ENCODE data around the gene PKHD1.

The PKHD1 gene

GRCh38 chr6:51594981-51595380 lies 492.4 kb downstream of the PKHD1 start:
- no peak overlapping the region for H3K4me3 ChIP-seq (ENCODE audit: low read depth, low read length)

GRCh38 chr6:51585264-51585663 lies 502.1 kb downstream of the PKHD1 start:
- peaks cover 10% of the 10 kb centered on the region; the same call in 1 of the 2 replicates for H3K4me1 ChIP-seq (ENCODE audit: control insufficient read depth, insufficient read depth, low read length)
- H3K36me3 ChIP-seq (ENCODE audit: control insufficient read depth, insufficient read depth, low read length): no peaks in the 10 kb centered on the region
- H3K9ac ChIP-seq (ENCODE audit: low read depth, low read length): no peak overlapping the region
- H3K4me3 ChIP-seq (ENCODE audit: low read depth, low read length): no peak overlapping the region
- H3K9me3 ChIP-seq (ENCODE audit: control insufficient read depth, insufficient read depth, low read length): no peaks in the 10 kb centered on the region
- no peak overlapping the region for H3K27ac ChIP-seq (ENCODE audit: low read depth, low read length)
- H3K27me3 ChIP-seq (ENCODE audit: control insufficient read depth, insufficient read depth, low read length): no peaks in the 10 kb centered on the region

More at GRCh38 chr6:51594981-51595380, 492.4 kb downstream of the PKHD1 start:
- no peaks in the 10 kb centered on the region for H3K9me3 ChIP-seq (ENCODE audit: control insufficient read depth, insufficient read depth, low read length)
- H3K27ac ChIP-seq (ENCODE audit: low read depth, low read length): no peak overlapping the region
- H3K4me1 ChIP-seq (ENCODE audit: control insufficient read depth, insufficient read depth, low read length): no peaks in the 10 kb centered on the region
- no peaks in the 10 kb centered on the region for H3K27me3 ChIP-seq (ENCODE audit: control insufficient read depth, insufficient read depth, low read length)
- no peaks in the 10 kb centered on the region for H3K36me3 ChIP-seq (ENCODE audit: control insufficient read depth, insufficient read depth, low read length)
- H3K9ac ChIP-seq (ENCODE audit: low read depth, low read length): no peak overlapping the region

- H3K4me1 ChIP-seq (ENCODE audit: control insufficient read depth, insufficient read depth, low read length): peaks cover 10% of the 10 kb centered on the region; the same call in 1 of the 2 replicates
- H3K27ac ChIP-seq (ENCODE audit: low read depth, low read length): no peak overlapping the region
- H3K4me3 ChIP-seq (ENCODE audit: low read depth, low read length): no peak overlapping the region
- no peaks in the 10 kb centered on the region for H3K9me3 ChIP-seq (ENCODE audit: control insufficient read depth, insufficient read depth, low read length)
- no peak overlapping the region for H3K9ac ChIP-seq (ENCODE audit: low read depth, low read length)
- no peaks in the 10 kb centered on the region for H3K27me3 ChIP-seq (ENCODE audit: control insufficient read depth, insufficient read depth, low read length)
- H3K36me3 ChIP-seq (ENCODE audit: control insufficient read depth, insufficient read depth, low read length): no peaks in the 10 kb centered on the region
These were observed 503.2 kb downstream of the PKHD1 start for GRCh38 chr6:51584163-51584562.

GRCh38 chr6:51578994-51579393 lies 508.4 kb downstream of the PKHD1 start:
- H3K4me1 ChIP-seq (ENCODE audit: control insufficient read depth, insufficient read depth, low read length): peaks cover 10% of the 10 kb centered on the region; the same call in 1 of the 2 replicates
- no peak overlapping the region for H3K27ac ChIP-seq (ENCODE audit: low read depth, low read length)
- no peak overlapping the region for H3K4me3 ChIP-seq (ENCODE audit: low read depth, low read length)
- H3K9me3 ChIP-seq (ENCODE audit: control insufficient read depth, insufficient read depth, low read length): no peaks in the 10 kb centered on the region
- H3K9ac ChIP-seq (ENCODE audit: low read depth, low read length): no peak overlapping the region
- no peaks in the 10 kb centered on the region for H3K36me3 ChIP-seq (ENCODE audit: control insufficient read depth, insufficient read depth, low read length)
- H3K27me3 ChIP-seq (ENCODE audit: control insufficient read depth, insufficient read depth, low read length): no peaks in the 10 kb centered on the region

- H3K9ac ChIP-seq (ENCODE audit: low read depth, low read length): no peak overlapping the region
- no peaks in the 10 kb centered on the region for H3K9me3 ChIP-seq (ENCODE audit: control insufficient read depth, insufficient read depth, low read length)
- H3K27ac ChIP-seq (ENCODE audit: low read depth, low read length): no peak overlapping the region
- H3K4me3 ChIP-seq (ENCODE audit: low read depth, low read length): no peak overlapping the region
- H3K36me3 ChIP-seq (ENCODE audit: control insufficient read depth, insufficient read depth, low read length): no peaks in the 10 kb centered on the region
- H3K4me1 ChIP-seq (ENCODE audit: control insufficient read depth, insufficient read depth, low read length): peaks cover 5% of the 10 kb centered on the region; the same call in 1 of the 2 replicates
- H3K27me3 ChIP-seq (ENCODE audit: control insufficient read depth, insufficient read depth, low read length): no peaks in the 10 kb centered on the region
These were observed 509.1 kb downstream of the PKHD1 start for GRCh38 chr6:51578362-51578761.

GRCh38 chr6:51574040-51574439 lies 513.4 kb downstream of the PKHD1 start:
- Histone ChIP-seq H3K9me3 (ENCODE audit: control insufficient read depth, insufficient read depth, low read length) (no peaks in the 10 kb centered on the region), H3K4me1 (ENCODE audit: control insufficient read depth, insufficient read depth, low read length) (no peaks in the 10 kb centered on the region), H3K4me3 (ENCODE audit: low read depth, low read length) (no peak overlapping the region), H3K9ac (ENCODE audit: low read depth, low read length) (no peak overlapping the region), H3K36me3 (ENCODE audit: control insufficient read depth, insufficient read depth, low read length) (no peaks in the 10 kb centered on the region), H3K27ac (ENCODE audit: low read depth, low read length) (no peak overlapping the region), H3K27me3 (ENCODE audit: control insufficient read depth, insufficient read depth, low read length) (no peaks in the 10 kb centered on the region)

- Histone ChIP-seq H3K27ac (ENCODE audit: low read depth, low read length) (no peak overlapping the region), H3K4me3 (ENCODE audit: low read depth, low read length) (no peak overlapping the region), H3K36me3 (ENCODE audit: control insufficient read depth, insufficient read depth, low read length) (no peaks in the 10 kb centered on the region), H3K9ac (ENCODE audit: low read depth, low read length) (no peak overlapping the region), H3K4me1 (ENCODE audit: control insufficient read depth, insufficient read depth, low read length) (no peaks in the 10 kb centered on the region), H3K27me3 (ENCODE audit: control insufficient read depth, insufficient read depth, low read length) (no peaks in the 10 kb centered on the region), H3K9me3 (ENCODE audit: control insufficient read depth, insufficient read depth, low read length) (no peaks in the 10 kb centered on the region)
These were observed 516.2 kb downstream of the PKHD1 start for GRCh38 chr6:51571168-51571567.

- no peaks in the 10 kb centered on the region for H3K4me1 ChIP-seq (ENCODE audit: control insufficient read depth, insufficient read depth, low read length)
- H3K36me3 ChIP-seq (ENCODE audit: control insufficient read depth, insufficient read depth, low read length): no peaks in the 10 kb centered on the region
- no peaks in the 10 kb centered on the region for H3K27me3 ChIP-seq (ENCODE audit: control insufficient read depth, insufficient read depth, low read length)
- no peak overlapping the region for H3K9ac ChIP-seq (ENCODE audit: low read depth, low read length)
- H3K4me3 ChIP-seq (ENCODE audit: low read depth, low read length): no peak overlapping the region
- no peak overlapping the region for H3K27ac ChIP-seq (ENCODE audit: low read depth, low read length)
- no peaks in the 10 kb centered on the region for H3K9me3 ChIP-seq (ENCODE audit: control insufficient read depth, insufficient read depth, low read length)
These were observed 517.1 kb downstream of the PKHD1 start for GRCh38 chr6:51570168-51570921.

- no peak overlapping the region for H3K9ac ChIP-seq (ENCODE audit: low read depth, low read length)
- no peak overlapping the region for H3K27ac ChIP-seq (ENCODE audit: low read depth, low read length)
- no peaks in the 10 kb centered on the region for H3K4me1 ChIP-seq (ENCODE audit: control insufficient read depth, insufficient read depth, low read length)
These were observed 517.8 kb downstream of the PKHD1 start for GRCh38 chr6:51569594-51569993.

GRCh38 chr6:51568771-51569170 lies 518.6 kb downstream of the PKHD1 start:
- Histone ChIP-seq H3K9me3 (ENCODE audit: control insufficient read depth, insufficient read depth, low read length) (no peaks in the 10 kb centered on the region), H3K4me1 (ENCODE audit: control insufficient read depth, insufficient read depth, low read length) (no peaks in the 10 kb centered on the region), H3K9ac (ENCODE audit: low read depth, low read length) (no peak overlapping the region), H3K36me3 (ENCODE audit: control insufficient read depth, insufficient read depth, low read length) (no peaks in the 10 kb centered on the region), H3K27me3 (ENCODE audit: control insufficient read depth, insufficient read depth, low read length) (no peaks in the 10 kb centered on the region), H3K4me3 (ENCODE audit: low read depth, low read length) (no peak overlapping the region), H3K27ac (ENCODE audit: low read depth, low read length) (no peak overlapping the region)

More at GRCh38 chr6:51569594-51569993, 517.8 kb downstream of the PKHD1 start:
- no peaks in the 10 kb centered on the region for H3K36me3 ChIP-seq (ENCODE audit: control insufficient read depth, insufficient read depth, low read length)
- H3K9me3 ChIP-seq (ENCODE audit: control insufficient read depth, insufficient read depth, low read length): no peaks in the 10 kb centered on the region
- H3K27me3 ChIP-seq (ENCODE audit: control insufficient read depth, insufficient read depth, low read length): no peaks in the 10 kb centered on the region
- H3K4me3 ChIP-seq (ENCODE audit: low read depth, low read length): no peak overlapping the region

- Histone ChIP-seq H3K4me1 (ENCODE audit: control insufficient read depth, insufficient read depth, low read length) (peaks cover 15% of the 10 kb centered on the region), H3K27me3 (ENCODE audit: control insufficient read depth, insufficient read depth, low read length) (no peaks in the 10 kb centered on the region), H3K27ac (ENCODE audit: low read depth, low read length) (no peak overlapping the region), H3K4me3 (ENCODE audit: low read depth, low read length) (no peak overlapping the region), H3K9me3 (ENCODE audit: control insufficient read depth, insufficient read depth, low read length) (no peaks in the 10 kb centered on the region), H3K9ac (ENCODE audit: low read depth, low read length) (no peak overlapping the region), H3K36me3 (ENCODE audit: control insufficient read depth, insufficient read depth, low read length) (no peaks in the 10 kb centered on the region)
These were observed 521.9 kb downstream of the PKHD1 start for GRCh38 chr6:51565472-51565871.

Data from HUES48 (cell line).